ENCODE data around the gene TOX3. TPM values are rescaled to one million over a fixed set of nuclear protein-coding genes. Genes with fewer than 3 reads are reported as not detected.

The TOX3 gene
- total RNA-seq, 2 donors from 2014 or later = 50.5 to 53.0 TPM

GRCh38 chr16:52554334-52554733, 7.4 kb upstream of the TOX3 start:
- Histone ChIP-seq H3K27me3 (no peaks in the 10 kb centered on the region), H3K4me1 (no peaks in the 10 kb centered on the region), H3K9ac (ENCODE audit: low read depth in 2 of 2, low read length in 2 of 2) (no peak overlapping the region), H3K36me3 (no peaks in the 10 kb centered on the region), H3K27ac (peak overlapping the region; percentile 18), H3K9me3 (no peaks in the 10 kb centered on the region), H3K4me3 (no peak overlapping the region)
- DNase-seq = no peak
- TF ChIP-seq CTCF (IDR thresholded peaks at IDR 0.05) = no peak
- intact Hi-C loops (cut with DNase I) = no loop called here

- Histone ChIP-seq H3K9me3 (no peaks in the 10 kb centered on the region), H3K4me1 (no peaks in the 10 kb centered on the region), H3K9ac (ENCODE audit: low read depth in 2 of 2, low read length in 2 of 2) (no peak overlapping the region), H3K36me3 (no peaks in the 10 kb centered on the region), H3K27ac (no peak overlapping the region), H3K4me3 (no peak overlapping the region), H3K27me3 (no peaks in the 10 kb centered on the region)
- DNase-seq = no peak
- intact Hi-C loops (cut with DNase I) = no loop called here
- TF ChIP-seq CTCF (IDR thresholded peaks at IDR 0.05) = peak; percentile 28
Measured at GRCh38 chr16:52553322-52553721, 6.4 kb upstream of the TOX3 start.

GRCh38 chr16:52552643-52553042, 5.7 kb upstream of the TOX3 start:
- DNase-seq = no peak
- H3K27me3 ChIP-seq = no peaks in the 10 kb centered on the region
- intact Hi-C loops (cut with DNase I) = no loop called here
- H3K4me1 ChIP-seq = no peaks in the 10 kb centered on the region
- no peaks in the 10 kb centered on the region for H3K36me3 ChIP-seq
- no peaks in the 10 kb centered on the region for H3K9me3 ChIP-seq
- TF ChIP-seq CTCF (IDR thresholded peaks at IDR 0.05) = no peak
- H3K9ac ChIP-seq (ENCODE audit: low read depth in 2 of 2, low read length in 2 of 2) = no peak overlapping the region
- no peak overlapping the region for H3K27ac ChIP-seq
- H3K4me3 ChIP-seq = no peak overlapping the region

- DNase-seq = no peak
- Histone ChIP-seq H3K27ac (no peak overlapping the region), H3K9me3 (no peaks in the 10 kb centered on the region), H3K4me3 (no peak overlapping the region), H3K9ac (ENCODE audit: low read depth in 2 of 2, low read length in 2 of 2) (no peak overlapping the region), H3K27me3 (no peaks in the 10 kb centered on the region), H3K36me3 (no peaks in the 10 kb centered on the region), H3K4me1 (no peaks in the 10 kb centered on the region)
- TF ChIP-seq CTCF (IDR thresholded peaks at IDR 0.05) = peak; percentile 34
- intact Hi-C loops (cut with DNase I) = no loop called here
Measured at GRCh38 chr16:52549011-52549692, 2.2 kb upstream of the TOX3 start.

- no peak overlapping the region for H3K4me3 ChIP-seq
- intact Hi-C loops (cut with DNase I) = no loop called here
- H3K9me3 ChIP-seq = no peaks in the 10 kb centered on the region
- H3K9ac ChIP-seq (ENCODE audit: low read depth in 2 of 2, low read length in 2 of 2) = peak overlapping the region in 1 of 2 donors; percentile 84
- no peaks in the 10 kb centered on the region for H3K36me3 ChIP-seq
- no peak for DNase-seq
- peak overlapping the region; percentile 24 for H3K27ac ChIP-seq
- H3K4me1 ChIP-seq = no peaks in the 10 kb centered on the region
- no peaks in the 10 kb centered on the region for H3K27me3 ChIP-seq
- TF ChIP-seq CTCF (IDR thresholded peaks at IDR 0.05) = no peak
Measured at GRCh38 chr16:52548261-52549010, 1.5 kb upstream of the TOX3 start.

All from colonic mucosa (tissue), 4 donors.